Activated CD4-positive, alpha-beta T cell treated with anti-CD3 and anti-CD28 coated beads, Interleukin-2, amount 10 ng/mL, durations not matched to agents 24 days and 14 days (primary cell): ENCODE results near the gene NDUFV3. TPM values are rescaled to one million over a fixed set of nuclear protein-coding genes. Genes with fewer than 3 reads are reported as not detected.
"Not testable (repeated sequence)": the region's sequence is repeated elsewhere in the genome, so short reads cannot be mapped to it uniquely, and the experiment has no call there.

Source experiments
- DNase-seq: peaks from one replicate; pipeline ENCODE4 v3.0.0; 2022
- H3K27ac Mint-ChIP-seq: one replicate; pipeline ENCODE4 v1.8.0; 2022; ENCODE audit warnings: mild to moderate bottlenecking, mixed read lengths
- H3K27me3 Mint-ChIP-seq: one replicate; pipeline ENCODE4 v1.8.0; 2022; ENCODE audit warnings: mixed read lengths
- H3K36me3 Mint-ChIP-seq: one replicate; pipeline ENCODE4 v1.8.0; 2022; ENCODE audit warnings: low read depth, mild to moderate bottlenecking, mixed read lengths
- H3K4me1 Mint-ChIP-seq: one replicate; pipeline ENCODE4 v1.8.0; 2021; ENCODE audit warnings: mixed read lengths
- H3K4me3 Mint-ChIP-seq: one replicate; pipeline ENCODE4 v1.8.0; 2022; ENCODE audit warnings: mild to moderate bottlenecking, moderate library complexity, mixed read lengths
- H3K9me3 Mint-ChIP-seq: one replicate; pipeline ENCODE4 v1.8.0; 2021; ENCODE audit warnings: mixed read lengths
- intact Hi-C: fragments of 100-400 bp; cut with micrococcal nuclease; formaldehyde crosslinking; loops from one replicate; pipeline ENCODE4 v1.15.1; 2023
- total RNA-seq: library from RNA; stranded (reverse); gene quantifications from 2 replicates; pipeline ENCODE4 v1.2.3, GENCODE V29; 2022

Gene NDUFV3
- total RNA-seq, 1 donor from 2014 or later: 41.2 TPM

DNA sequence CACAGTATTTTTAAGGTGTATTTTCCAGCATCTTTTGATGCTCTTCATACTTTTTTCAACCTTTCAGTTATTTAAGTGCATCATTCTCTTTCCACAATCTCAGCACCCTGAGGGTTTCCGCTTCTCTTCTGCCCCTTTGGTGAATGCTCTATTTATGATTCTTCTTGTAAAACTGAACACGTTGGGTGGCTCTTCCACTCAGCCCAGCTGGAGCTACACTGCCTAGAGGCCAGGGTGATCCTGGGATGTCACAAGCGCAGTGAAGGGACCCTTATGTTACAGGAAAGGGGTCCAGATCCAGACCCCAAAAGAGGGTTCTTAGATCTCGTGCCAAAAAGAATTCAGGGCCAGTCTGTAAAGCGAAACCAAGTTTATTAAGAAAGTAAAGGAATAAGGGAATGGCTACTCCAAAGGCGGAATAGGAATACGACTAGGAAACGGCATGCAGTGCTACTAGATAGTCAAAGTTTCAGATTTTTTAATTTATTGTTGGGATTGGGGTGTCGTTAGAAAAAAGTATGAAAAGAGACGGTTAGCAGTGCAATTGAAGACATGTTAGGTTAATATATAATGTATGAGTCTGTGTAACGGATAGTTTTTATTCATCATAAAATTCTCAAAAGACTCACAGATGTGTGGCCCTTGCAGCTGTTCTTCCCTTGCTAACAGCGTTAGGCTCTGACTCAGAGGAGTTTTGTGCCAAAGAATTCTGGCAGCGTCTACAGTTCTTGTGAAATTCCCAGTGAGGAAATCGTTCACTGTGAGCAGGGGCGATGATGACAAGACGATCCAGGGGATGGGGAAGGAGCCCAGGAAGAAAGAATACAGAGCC is 46.7 kb downstream of the NDUFV3 start:
- no peak for DNase-seq
- Mint-ChIP-seq H3K27me3 (peaks cover 5% of the 10 kb centered on the region), H3K4me3 (no peak overlapping the region), H3K27ac (no peak overlapping the region), H3K4me1 (no peaks in the 10 kb centered on the region), H3K36me3 (no peaks in the 10 kb centered on the region), H3K9me3 (no peaks in the 10 kb centered on the region)
- intact Hi-C loops: no loop called here

- intact Hi-C loops: no loop called here
- Mint-ChIP-seq H3K27ac (no peak overlapping the region), H3K27me3 (peaks cover 5% of the 10 kb centered on the region), H3K36me3 (no peaks in the 10 kb centered on the region), H3K9me3 (no peaks in the 10 kb centered on the region), H3K4me1 (no peaks in the 10 kb centered on the region), H3K4me3 (no peak overlapping the region)
- no peak for DNase-seq
Measured at GRCh38 chr21:42941696-42942085, 48.6 kb downstream of the NDUFV3 start.

DNA sequence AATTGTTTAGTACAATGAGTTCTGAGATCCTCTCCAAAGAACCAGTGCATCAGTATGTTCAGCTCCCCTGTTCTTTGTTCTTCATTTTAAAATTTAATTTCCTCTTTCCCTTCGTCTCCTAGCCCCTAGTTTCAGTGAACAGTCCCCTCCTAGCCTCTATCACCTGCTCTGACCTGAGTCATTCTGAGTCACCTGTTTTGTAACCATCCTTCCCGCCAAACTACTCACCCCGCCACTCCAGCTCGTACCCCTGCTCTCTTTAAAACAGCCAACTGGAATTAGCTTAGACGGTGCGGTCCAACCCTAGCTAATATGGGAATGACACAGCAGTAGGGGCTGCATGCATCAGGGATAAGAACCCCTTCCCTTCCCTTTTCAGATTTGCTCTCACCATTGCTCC is 49.1 kb downstream of the NDUFV3 start:
- intact Hi-C loops: no loop called here
- Mint-ChIP-seq H3K27me3 (peaks cover 6% of the 10 kb centered on the region), H3K4me1 (no peaks in the 10 kb centered on the region), H3K27ac (no peak overlapping the region), H3K4me3 (no peak overlapping the region), H3K9me3 (no peaks in the 10 kb centered on the region), H3K36me3 (no peaks in the 10 kb centered on the region)
- no peak for DNase-seq

GRCh38 chr21:42949094-42949755 is 56.1 kb downstream of the NDUFV3 start:
- H3K9me3 Mint-ChIP-seq, H3K27ac Mint-ChIP-seq, DNase-seq, H3K4me3 Mint-ChIP-seq, intact Hi-C loops, H3K4me1 Mint-ChIP-seq, H3K36me3 Mint-ChIP-seq, H3K27me3 Mint-ChIP-seq: not testable (repeated sequence)

DNA sequence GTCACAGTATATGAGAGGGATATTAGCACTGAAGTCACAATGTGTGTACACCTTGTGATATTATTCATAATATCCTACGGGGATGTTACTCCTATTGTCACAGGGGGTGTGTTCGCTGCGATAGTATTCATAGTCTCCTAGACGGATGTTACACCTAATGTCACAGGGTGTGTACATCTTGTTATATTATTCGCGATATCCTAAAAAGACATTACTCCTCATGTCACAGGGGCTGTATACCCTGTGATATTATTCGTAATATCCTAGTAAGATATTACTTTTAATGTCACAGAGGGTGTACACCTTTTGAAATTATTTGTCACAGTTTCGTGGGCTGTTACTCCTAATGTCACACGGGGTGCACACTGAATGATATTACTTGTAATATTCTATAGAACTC is 58.1 kb downstream of the NDUFV3 start:
- H3K9me3 Mint-ChIP-seq, DNase-seq, intact Hi-C loops, H3K4me1 Mint-ChIP-seq, H3K4me3 Mint-ChIP-seq, H3K36me3 Mint-ChIP-seq, H3K27me3 Mint-ChIP-seq, H3K27ac Mint-ChIP-seq: not testable (repeated sequence)

DNA sequence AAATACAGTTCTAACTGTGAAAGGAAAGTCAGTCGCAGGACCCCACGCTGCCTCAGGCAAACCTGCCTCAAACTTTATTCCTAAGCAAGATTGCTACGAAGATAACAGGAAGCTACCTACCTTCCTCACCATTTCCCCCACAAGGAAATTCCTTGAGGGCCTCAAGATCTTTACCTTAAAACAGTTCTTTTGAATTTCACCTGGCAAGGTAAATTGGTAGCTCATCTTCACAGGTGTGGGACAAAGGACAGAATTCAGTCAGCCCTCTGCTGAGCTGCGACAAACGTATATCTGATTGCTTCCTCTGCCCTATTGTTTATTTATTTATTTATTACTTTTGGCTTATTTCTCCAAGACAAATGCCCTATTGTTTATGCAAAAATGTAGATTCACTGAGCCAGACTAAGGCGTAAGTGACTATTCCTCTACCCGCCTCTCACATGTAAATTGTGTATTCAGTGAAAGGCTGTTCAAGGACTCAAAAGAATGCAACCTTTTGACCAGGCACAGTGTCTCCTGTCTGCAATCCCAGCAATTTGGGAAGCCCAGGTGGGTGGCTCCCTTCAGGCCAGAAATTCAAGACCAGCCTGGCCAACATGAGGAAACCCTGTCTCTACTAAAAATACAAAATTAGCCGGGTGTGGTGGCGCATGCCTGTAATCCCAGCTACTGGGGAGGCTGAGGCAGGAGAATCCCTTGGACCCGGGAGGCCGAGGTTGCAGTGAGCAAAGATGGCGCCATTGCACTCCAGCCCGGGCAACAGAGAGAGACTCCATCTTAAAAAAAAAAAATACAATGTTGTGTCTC is 63.9 kb downstream of the NDUFV3 start:
- no peak for DNase-seq
- peaks cover 1% of the 10 kb centered on the region for H3K27me3 Mint-ChIP-seq
- H3K4me3 Mint-ChIP-seq: no peak overlapping the region
- intact Hi-C loops: no loop called here
- no peak overlapping the region for H3K27ac Mint-ChIP-seq
- H3K4me1 Mint-ChIP-seq: no peaks in the 10 kb centered on the region
- no peaks in the 10 kb centered on the region for H3K36me3 Mint-ChIP-seq
- H3K9me3 Mint-ChIP-seq: no peaks in the 10 kb centered on the region

DNA sequence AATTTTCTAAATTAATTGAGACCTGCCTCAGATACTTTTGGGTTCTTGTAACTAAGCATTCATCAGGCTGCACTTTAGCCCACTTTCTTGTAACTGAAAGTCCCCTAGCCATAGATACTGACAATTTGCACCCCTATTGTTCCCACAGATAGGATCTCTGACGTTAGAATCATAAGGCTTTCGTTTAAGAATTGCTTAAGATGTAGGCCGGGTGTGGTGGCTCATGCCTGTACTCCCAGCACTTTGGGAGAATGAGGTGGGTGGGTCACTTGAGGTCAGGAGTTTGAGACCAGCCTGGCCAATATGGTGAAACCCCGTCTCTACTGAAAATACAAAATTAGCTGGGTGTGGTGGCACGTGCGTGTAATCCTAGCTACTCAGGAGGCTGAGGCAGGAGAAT is 65.0 kb downstream of the NDUFV3 start:
- H3K27ac Mint-ChIP-seq, H3K4me3 Mint-ChIP-seq, H3K9me3 Mint-ChIP-seq, H3K27me3 Mint-ChIP-seq, H3K36me3 Mint-ChIP-seq, intact Hi-C loops, H3K4me1 Mint-ChIP-seq, DNase-seq: not testable (repeated sequence)

- Mint-ChIP-seq H3K4me3 (no peak overlapping the region), H3K27me3 (peaks cover 3% of the 10 kb centered on the region), H3K27ac (no peak overlapping the region), H3K36me3 (no peaks in the 10 kb centered on the region), H3K9me3 (no peaks in the 10 kb centered on the region), H3K4me1 (no peaks in the 10 kb centered on the region)
- no peak for DNase-seq
- intact Hi-C loops: no loop called here
Measured at GRCh38 chr21:42959728-42960127, 66.6 kb downstream of the NDUFV3 start.

- Mint-ChIP-seq H3K4me1 (no peaks in the 10 kb centered on the region), H3K36me3 (no peaks in the 10 kb centered on the region), H3K9me3 (no peaks in the 10 kb centered on the region), H3K4me3 (no peak overlapping the region), H3K27ac (no peak overlapping the region), H3K27me3 (peaks cover 3% of the 10 kb centered on the region)
- intact Hi-C loops: no loop called here
- DNase-seq: no peak
Measured at GRCh38 chr21:42962380-42963007, 69.4 kb downstream of the NDUFV3 start.

Other genes starting within 250 kb of the NDUFV3 start
- 10.7 and 13.1 TPM in 2 replicates for gene PDE9A, start 239.7 kb upstream of the NDUFV3 start, total RNA-seq
- gene WDR4, start 13.8 kb upstream of the NDUFV3 start, total RNA-seq: 73.5 and 75.1 TPM in 2 replicates
- gene ERVH48-1, start 32.3 kb downstream of the NDUFV3 start, total RNA-seq: 0.44 and 0.47 TPM in 2 replicates
- gene PKNOX1, start 81.3 kb downstream of the NDUFV3 start, total RNA-seq: 23.1 and 26.2 TPM in 2 replicates
- gene CBS, start 182.5 kb downstream of the NDUFV3 start, total RNA-seq: 45.6 and 51.5 TPM in 2 replicates
- gene U2AF1, start 214.3 kb downstream of the NDUFV3 start, total RNA-seq: 7.2 and 8.7 TPM in 2 replicates